Activated CD4-positive, alpha-beta T cell treated with anti-CD3 and anti-CD28 coated beads for 36 hours (primary cell): ENCODE data around the gene KDM4F. TPM values are rescaled to one million over a fixed set of nuclear protein-coding genes. Genes with fewer than 3 reads are reported as not detected.

Experiments
- ATAC-seq: fragments of 200-7000 bp; cut with Tn5 transposase; one replicate; pipeline ENCODE4 v1.10.0; 2021; ENCODE audit warnings: mild to moderate bottlenecking, moderate library complexity
- CTCF ChIA-PET: fragments of 350-600 bp; sonication (Branson Sonifier 250); formaldehyde crosslinking; loops from one replicate; lab custom pipeline; 2021; ENCODE audit warnings: antibody characterized with exemption; lab: Charles Lee
- POLR2A ChIA-PET: fragments of 350-600 bp; sonication (Branson Sonifier 250); formaldehyde crosslinking; loops from one replicate; lab custom pipeline; 2021; ENCODE audit warnings: antibody characterized with exemption, inconsistent platforms; lab: Charles Lee
- DNase-seq: peaks from one replicate; pipeline ENCODE4 v3.0.0-alpha.2; 2020
- H3K27ac Mint-ChIP-seq: one replicate; pipeline ENCODE4 v1.8.0; 2021; ENCODE audit warnings: mixed read lengths
- H3K27me3 Mint-ChIP-seq: one replicate; pipeline ENCODE4 v1.8.0; 2021; ENCODE audit warnings: mixed read lengths
- H3K36me3 Mint-ChIP-seq: one replicate; pipeline ENCODE4 v1.8.0; 2021; ENCODE audit warnings: low read depth, mixed read lengths
- H3K4me1 Mint-ChIP-seq: one replicate; pipeline ENCODE4 v1.8.0; 2021; ENCODE audit warnings: mixed read lengths
- H3K4me3 Mint-ChIP-seq: one replicate; pipeline ENCODE4 v1.8.0; 2021; ENCODE audit warnings: mild to moderate bottlenecking, moderate library complexity, mixed read lengths
- H3K9me3 Mint-ChIP-seq: one replicate; pipeline ENCODE4 v1.8.0; 2021; ENCODE audit warnings: low read depth, mixed read lengths
- intact Hi-C, 2 experiments: fragments of 100-400 bp; cut with DNase I in 1 of 2; cut with micrococcal nuclease in 1 of 2; formaldehyde crosslinking; loops; one replicate each; pipeline versions ENCODE4 v1.14.2 to v1.15.1; 2022 to 2024; cut with DNase I, micrococcal nuclease
- total RNA-seq, 2 experiments: library from RNA; stranded (reverse); gene quantifications; one replicate each; pipeline ENCODE4 v1.2.3, GENCODE V29; 2021

Gene KDM4F
- total RNA-seq, 2 experiments from 2014 or later: not detected

GRCh38 chr11:95065336-95065735 is 16.1 kb downstream of the KDM4F start:
- Mint-ChIP-seq H3K4me1 (peaks cover 15% of the 10 kb centered on the region), H3K36me3 (peaks cover 7% of the 10 kb centered on the region), H3K4me3 (no peak overlapping the region), H3K27ac (no peak overlapping the region), H3K27me3 (peaks cover 5% of the 10 kb centered on the region), H3K9me3 (no peaks in the 10 kb centered on the region)
- DNase-seq: no peak
- ATAC-seq: no peak
- intact Hi-C loops: loop anchor here (5.0 to 10.0 kb wide), 7 partner anchors 72 to 1322 kb away; partner anchors contain the start of genes CCDC82 (in 1 of the 2), FAM76B (in 1 of the 2) and MED17 (in 1 of the 2)
- ChIA-PET POLR2A (no interaction called here), CTCF (interaction anchor here (1.1 kb wide), 2 partner anchors 24 to 87 kb away, joined by 3 to 4 read pairs; no protein-coding TSS in a partner anchor)

- peaks cover 2% of the 10 kb centered on the region for H3K27me3 Mint-ChIP-seq
- H3K4me3 Mint-ChIP-seq: peak within 1 kb of the TSS; percentile 97
- peak within 1 kb of the TSS; percentile 92 for H3K27ac Mint-ChIP-seq
- POLR2A ChIA-PET: interaction anchor here (0.5 to 1.9 kb wide), 5 partner anchors 18 to 725 kb away, joined by 4 to 9 read pairs (median 4); partner anchors contain the start of genes CWC15, ENDOD1 and KDM4D
- DNase-seq: no peak
- no peaks in the 10 kb centered on the region for H3K9me3 Mint-ChIP-seq
- intact Hi-C loops: loop anchor here (5.0 to 10.0 kb wide), 7 partner anchors 71 to 1321 kb away; partner anchors contain the start of genes CCDC82 (in 1 of the 2), FAM76B (in 1 of the 2) and MED17 (in 1 of the 2)
- ATAC-seq: peak; percentile 28
- CTCF ChIA-PET: interaction anchor here (0.6 to 7.5 kb wide), 21 partner anchors 10 to 725 kb away, joined by 3 to 125 read pairs (median 5); partner anchors contain the start of genes CWC15, ENDOD1, FAM76B and KDM4D
- H3K36me3 Mint-ChIP-seq: peaks cover 14% of the 10 kb centered on the region
- H3K4me1 Mint-ChIP-seq: peaks cover 24% of the 10 kb centered on the region
These were observed 17.5 kb downstream of the KDM4F start, which contains the start of gene SRSF8 for GRCh38 chr11:95066716-95067038. TSS of gene SRSF8 (plus strand) at chr11:95066919. CDS start at chr11:95067227, 308 bp downstream.

- ATAC-seq (peak; percentile 68), DNase-seq (peak; percentile 87)
- intact Hi-C loops: loop anchor here (5.0 to 10.0 kb wide), 7 partner anchors 70 to 1320 kb away; partner anchors contain the start of genes CCDC82 (in 1 of the 2), FAM76B (in 1 of the 2) and MED17 (in 1 of the 2)
- peaks cover 2% of the 10 kb centered on the region for H3K27me3 Mint-ChIP-seq
- H3K27ac Mint-ChIP-seq: peak overlapping the region; percentile 92
- ChIA-PET POLR2A (interaction anchor here (0.7 to 1.9 kb wide), 5 partner anchors 17 to 94 kb away, joined by 3 to 9 read pairs (median 4); partner anchors contain the start of genes CWC15, ENDOD1 and KDM4D), CTCF (interaction anchor here (0.6 to 7.5 kb wide), 26 partner anchors 11 to 1510 kb away, joined by 3 to 125 read pairs (median 4); partner anchors contain the start of genes CWC15, ENDOD1, FAM76B and KDM4D)
- no peaks in the 10 kb centered on the region for H3K9me3 Mint-ChIP-seq
- H3K4me1 Mint-ChIP-seq: peaks cover 25% of the 10 kb centered on the region
- peak overlapping the region; percentile 97 for H3K4me3 Mint-ChIP-seq
- peaks cover 14% of the 10 kb centered on the region for H3K36me3 Mint-ChIP-seq
These were observed 18.0 kb downstream of the KDM4F start for GRCh38 chr11:95067039-95067840.

- peak overlapping the region; percentile 97 for H3K4me3 Mint-ChIP-seq
- peaks cover 14% of the 10 kb centered on the region for H3K36me3 Mint-ChIP-seq
- no peak for ATAC-seq
- intact Hi-C loops: loop anchor here (1.0 to 10.0 kb wide), 14 partner anchors 21 to 1319 kb away; partner anchors contain the start of genes CWC15 (in 2 of the 2), FAM76B (in 2 of the 2), KDM4D (in 2 of the 2) and CCDC82 (in 1 of the 2)
- H3K27me3 Mint-ChIP-seq: peaks cover 2% of the 10 kb centered on the region
- no peak for DNase-seq
- H3K4me1 Mint-ChIP-seq: peaks cover 29% of the 10 kb centered on the region
- no peaks in the 10 kb centered on the region for H3K9me3 Mint-ChIP-seq
- POLR2A ChIA-PET: interaction anchor here (0.7 to 1.9 kb wide), 5 partner anchors 17 to 94 kb away, joined by 3 to 9 read pairs (median 4); partner anchors contain the start of genes CWC15, ENDOD1 and KDM4D
- peak overlapping the region; percentile 92 for H3K27ac Mint-ChIP-seq
- CTCF ChIA-PET: interaction anchor here (0.6 to 7.5 kb wide), 20 partner anchors 11 to 1509 kb away, joined by 3 to 125 read pairs (median 6); partner anchors contain the start of genes CWC15, ENDOD1, FAM76B and KDM4D
These were observed 18.6 kb downstream of the KDM4F start for GRCh38 chr11:95067841-95068219.

- ChIA-PET CTCF (interaction anchor here (0.6 to 7.5 kb wide), 18 partner anchors 10 to 926 kb away, joined by 3 to 125 read pairs (median 5); partner anchors contain the start of genes CWC15, ENDOD1, FAM76B and KDM4D), POLR2A (interaction anchor here (0.6 to 1.9 kb wide), 3 partner anchors 12 to 772 kb away, joined by 3 to 4 read pairs (median 4); no protein-coding TSS in a partner anchor)
- peak; percentile 84 for DNase-seq
- H3K27me3 Mint-ChIP-seq: no peaks in the 10 kb centered on the region
- intact Hi-C loops: loop anchor here (1.0 to 10.0 kb wide), 14 partner anchors 21 to 1319 kb away; partner anchors contain the start of genes CWC15 (in 2 of the 2), FAM76B (in 2 of the 2), KDM4D (in 2 of the 2) and CCDC82 (in 1 of the 2)
- H3K36me3 Mint-ChIP-seq: peaks cover 14% of the 10 kb centered on the region
- peak; percentile 80 for ATAC-seq
- H3K9me3 Mint-ChIP-seq: no peaks in the 10 kb centered on the region
- H3K4me3 Mint-ChIP-seq: peak overlapping the region; percentile 97
- H3K4me1 Mint-ChIP-seq: peaks cover 33% of the 10 kb centered on the region
- peak overlapping the region; percentile 92 for H3K27ac Mint-ChIP-seq
These were observed 19.3 kb downstream of the KDM4F start for GRCh38 chr11:95068549-95068948.

- ChIA-PET CTCF (interaction anchor here (1.2 to 7.5 kb wide), 9 partner anchors 9 to 635 kb away, joined by 3 to 125 read pairs (median 8); partner anchors contain the start of gene ENDOD1), POLR2A (interaction anchor here (0.9 kb wide), 1 partner anchor 9 kb away, joined by 3 read pairs; no protein-coding TSS in a partner anchor)
- ATAC-seq (no peak), DNase-seq (no peak)
- Mint-ChIP-seq H3K4me3 (no peak overlapping the region), H3K27me3 (no peaks in the 10 kb centered on the region), H3K36me3 (peaks cover 14% of the 10 kb centered on the region), H3K27ac (no peak overlapping the region), H3K4me1 (peaks cover 33% of the 10 kb centered on the region), H3K9me3 (no peaks in the 10 kb centered on the region)
- intact Hi-C loops: no loop called here
These were observed 21.2 kb downstream of the KDM4F start for GRCh38 chr11:95070471-95070870.

- no peak overlapping the region for H3K4me3 Mint-ChIP-seq
- ChIA-PET CTCF (interaction anchor here (1.0 to 7.5 kb wide), 5 partner anchors 11 to 82 kb away, joined by 4 to 125 read pairs (median 5); partner anchors contain the start of gene ENDOD1), POLR2A (interaction anchor here (0.6 to 1.3 kb wide), 4 partner anchors 12 to 1337 kb away, joined by 3 read pairs; partner anchors contain the start of gene ENDOD1)
- DNase-seq: no peak
- no peaks in the 10 kb centered on the region for H3K27me3 Mint-ChIP-seq
- H3K36me3 Mint-ChIP-seq: peaks cover 14% of the 10 kb centered on the region
- H3K4me1 Mint-ChIP-seq: peaks cover 31% of the 10 kb centered on the region
- H3K9me3 Mint-ChIP-seq: no peaks in the 10 kb centered on the region
- no peak overlapping the region for H3K27ac Mint-ChIP-seq
- intact Hi-C loops: no loop called here
- ATAC-seq: no peak
These were observed 23.7 kb downstream of the KDM4F start for GRCh38 chr11:95072948-95073347.

- no peaks in the 10 kb centered on the region for H3K27me3 Mint-ChIP-seq
- CTCF ChIA-PET: interaction anchor here (0.9 to 2.2 kb wide), 3 partner anchors 16 to 470 kb away, joined by 3 to 7 read pairs (median 3); no protein-coding TSS in a partner anchor
- no peak overlapping the region for H3K27ac Mint-ChIP-seq
- H3K4me1 Mint-ChIP-seq: peaks cover 23% of the 10 kb centered on the region
- H3K4me3 Mint-ChIP-seq: no peak overlapping the region
- H3K9me3 Mint-ChIP-seq: no peaks in the 10 kb centered on the region
- POLR2A ChIA-PET: no interaction called here
- ATAC-seq (no peak), DNase-seq (no peak)
- H3K36me3 Mint-ChIP-seq: peaks cover 8% of the 10 kb centered on the region
- intact Hi-C loops: no loop called here
These were observed 25.8 kb downstream of the KDM4F start for GRCh38 chr11:95074792-95075563.

GRCh38 chr11:95076416-95076815 is 27.2 kb downstream of the KDM4F start:
- no peak for DNase-seq
- peaks cover 1% of the 10 kb centered on the region for H3K36me3 Mint-ChIP-seq
- H3K4me1 Mint-ChIP-seq: peaks cover 14% of the 10 kb centered on the region
- no peak for ATAC-seq
- H3K9me3 Mint-ChIP-seq: no peaks in the 10 kb centered on the region
- intact Hi-C loops: no loop called here
- ChIA-PET CTCF (interaction anchor here (0.6 to 2.2 kb wide), 3 partner anchors 8 to 67 kb away, joined by 4 to 7 read pairs (median 4); no protein-coding TSS in a partner anchor), POLR2A (no interaction called here)
- H3K27ac Mint-ChIP-seq: no peak overlapping the region
- H3K27me3 Mint-ChIP-seq: no peaks in the 10 kb centered on the region
- H3K4me3 Mint-ChIP-seq: no peak overlapping the region

- Mint-ChIP-seq H3K27ac (no peak overlapping the region), H3K4me1 (peaks cover 12% of the 10 kb centered on the region)
These were observed 27.8 kb downstream of the KDM4F start for GRCh38 chr11:95076981-95077380.

More at GRCh38 chr11:95076981-95077380, 27.8 kb downstream of the KDM4F start:
- intact Hi-C loops: no loop called here
- no peaks in the 10 kb centered on the region for H3K27me3 Mint-ChIP-seq
- DNase-seq (no peak), ATAC-seq (no peak)
- H3K4me3 Mint-ChIP-seq: no peak overlapping the region
- H3K36me3 Mint-ChIP-seq: no peaks in the 10 kb centered on the region
- POLR2A ChIA-PET: no interaction called here
- no peaks in the 10 kb centered on the region for H3K9me3 Mint-ChIP-seq
- CTCF ChIA-PET: interaction anchor here (1.2 to 2.2 kb wide), 2 partner anchors 8 to 14 kb away, joined by 4 to 7 read pairs; no protein-coding TSS in a partner anchor
